Adrenal gland (tissue), 12 donors: ENCODE results near the gene ABHD17A. TPM values are rescaled to one million over a fixed set of nuclear protein-coding genes. Genes with fewer than 3 reads are reported as not detected.

Experiments used
- DNase-seq, 7 donors: peaks; one replicate each; pipeline ENCODE4 v3.0.0-alpha.2; 2019 to 2020
- H3K27ac ChIP-seq, 5 donors: fragments of 200-600 bp; sonication (generic) in 4 of 5; 1 replicate in 3 of 5; 2 replicates in 2 of 5; pipeline versions ENCODE4 v1.5.1 to v1.8.0; 2016 to 2020; ENCODE audit warnings: mild to moderate bottlenecking in 1 of 5
- H3K27me3 ChIP-seq: fragments of 200-600 bp; 2 replicates; pipeline ENCODE4 v1.8.0; 2021
- H3K36me3 ChIP-seq, 2 donors: fragments of 200-600 bp; replicated peaks in 1 of 2; 1 replicate in 1 of 2; 2 replicates in 1 of 2; pipeline versions ENCODE4 v1.5.1 to v1.8.0; 2018 to 2022
- H3K4me1 ChIP-seq, 2 donors: fragments of 200-600 bp; replicated peaks in 1 of 2; 1 replicate in 1 of 2; 2 replicates in 1 of 2; pipeline versions ENCODE4 v1.5.1 to v1.8.0; 2018 to 2021
- H3K4me3 ChIP-seq, 4 donors: fragments of 200-600 bp; sonication (generic) in 3 of 4; one replicate each; pipeline ENCODE4 v1.5.1; 2016 to 2018
- H3K9me3 ChIP-seq, 3 donors: fragments of 200-600 bp; sonication (generic) in 1 of 3; replicated peaks in 1 of 3; 1 replicate in 2 of 3; 2 replicates in 1 of 3; pipeline versions ENCODE4 v1.5.1 to v1.8.0; 2016 to 2021
- CTCF ChIP-seq, 6 experiments: fragments of 450-650 bp in 4 of 6; fragments of 200-600 bp in 2 of 6; sonication (generic) in 1 of 6; IDR thresholded peaks; 1 replicate in 5 of 6; 2 replicates in 1 of 6; pipeline versions ENCODE4 v1.5.1 to v1.8.0; 2016 to 2021; ENCODE audit warnings: antibody characterized with exemption in 6 of 6, mild to moderate bottlenecking in 2 of 6, moderate library complexity in 1 of 6
- POLR2A ChIP-seq, 2 donors: fragments of 450-650 bp; IDR thresholded peaks; one replicate each; pipeline ENCODE4 v1.6.1; 2017; ENCODE audit warnings: antibody characterized with exemption in 2 of 2, mild to moderate bottlenecking in 2 of 2, moderate library complexity in 1 of 2
- WGBS, 4 donors: extraction: QIAGEN DNeasy Blood & Tissue Kit in 2 of 4; methylation state at CpG; one replicate each; pipeline versions ENCODE4 v1.1.5 to v1.1.7; 2013 to 2017; 5-methylcytosine and 5-hydroxymethylcytosine counted together
- intact Hi-C, 2 donors: fragments of 100-400 bp; cut with DNase I; formaldehyde crosslinking; loops; one replicate each; pipeline versions ENCODE4 v1.14.1 to v1.15.0; 2022 to 2023
- polyA plus RNA-seq, 3 donors: library from polyadenylated mRNA; stranded (reverse); fragments of 200-250 nt in 2 of 3; fragments of 350-450 nt in 1 of 3; fragmentation: Illumina TruSeq in 1 of 3; extraction: RNeasy Lipid Tissue Mini Kit (QIAGEN cat#74804) in 1 of 3; gene quantifications; one replicate each; pipeline ENCODE4 v1.2.3, GENCODE V29; 2013 to 2014
- total RNA-seq, 9 donors: library from RNA; depleted of rRNA in 4 of 9; stranded (reverse); fragments of >200 nt in 4 of 9; fragments of 120-200 nt in 1 of 9; fragmentation: NEBNext Ultra II Directional in 1 of 9; extraction: Animal tissue kit (Norgen Biotek cat#: 25700) in 1 of 9; gene quantifications; one replicate each; pipeline versions ENCODE4 v1.1.0 to v1.2.4, GENCODE V29; 2013 to 2023
- donor health status: healthy with polysubstance abuse.
- donor health status: Bipolar disorder and iron deficiency.
- donor health status: DM: yes; HTN: yes; CAD: no.
- donor health status: DM: no; HTN: no; CAD: no.
- donor health status: DM: no; HTN: no; CAD: no.
- donor health status: DM: yes; HTN: yes; CAD: no.

Gene ABHD17A
- total and polyA plus RNA-seq, 12 donors: 2.5 to 235 (median 99.4) TPM

DNA sequence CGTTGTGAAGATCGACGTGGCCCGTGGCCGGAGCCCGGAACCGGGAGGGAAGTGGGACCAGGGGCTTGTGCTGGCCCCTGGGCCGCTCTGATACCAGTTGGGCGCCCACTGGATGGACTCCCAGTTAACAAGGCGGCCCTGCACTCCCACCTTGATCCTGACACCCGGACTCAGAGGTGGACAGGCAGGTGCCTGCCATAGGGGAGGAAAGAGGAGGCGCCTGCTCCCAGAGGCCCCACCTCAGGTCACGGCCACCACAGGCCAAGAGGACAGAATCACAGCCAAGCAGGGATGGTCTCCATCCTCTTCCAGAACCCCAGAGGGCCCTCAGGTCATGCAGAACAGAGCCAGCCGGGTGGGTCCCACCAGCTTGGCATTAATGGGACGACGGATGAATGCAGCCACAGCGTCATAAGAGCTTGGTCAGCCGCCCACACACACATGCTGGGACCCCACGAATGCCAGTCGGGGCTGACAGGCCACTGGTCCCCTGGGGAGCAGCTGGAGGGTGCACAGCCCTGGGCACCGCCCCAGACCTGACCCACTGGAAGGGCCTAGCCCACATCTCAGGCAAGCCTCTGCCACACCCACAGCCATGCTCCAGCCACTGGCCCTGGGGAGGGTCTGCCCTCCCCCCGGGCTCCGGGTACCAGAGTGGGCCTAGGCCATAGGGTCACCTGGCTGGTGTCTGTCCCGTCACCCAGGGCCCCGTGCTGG is 12.3 kb downstream of the ABHD17A start:
- Histone ChIP-seq H3K27ac (peak overlapping the region; percentile 78 to 99 (median 95)), H3K4me3 (peak overlapping the region in 2 of 4 donors; percentile 5 to 83), H3K9me3 (no peaks in the 10 kb centered on the region), H3K36me3 (no peaks in the 10 kb centered on the region), H3K27me3 (no peaks in the 10 kb centered on the region), H3K4me1 (peaks cover 46 to 52% of the 10 kb centered on the region in 2 donors)
- TF ChIP-seq POLR2A (IDR thresholded peaks at IDR 0.05): no peak
- no peak for TF ChIP-seq CTCF (IDR thresholded peaks at IDR 0.05)
- peak in 1 of 7 donors; percentile 32 for DNase-seq
- intact Hi-C loops: no loop called here
- WGBS, 4 donors: 75 to 88% (median 81%) methylated on average over 9 to 25 of the region's 25 CpGs

- DNase-seq: peak in 1 of 7 donors; percentile 24
- no peak for TF ChIP-seq CTCF (IDR thresholded peaks at IDR 0.05)
- TF ChIP-seq POLR2A (IDR thresholded peaks at IDR 0.05): no peak
- H3K27ac ChIP-seq: peak overlapping the region in 3 of 5 donors; percentile 41 to 47 (median 45)
- no peak overlapping the region for H3K4me3 ChIP-seq
- intact Hi-C loops: no loop called here
- H3K4me1 ChIP-seq: peaks cover 46 to 50% of the 10 kb centered on the region in 2 donors
- 74 to 100% (median 77%) methylated on average over 2 to 13 of the region's 13 CpGs; no CpG with 5 or more reads in 1 of the 4 donors for WGBS, 4 donors
- no peaks in the 10 kb centered on the region for H3K36me3 ChIP-seq
- H3K27me3 ChIP-seq: no peaks in the 10 kb centered on the region
- no peaks in the 10 kb centered on the region for H3K9me3 ChIP-seq
These were observed 13.7 kb downstream of the ABHD17A start for GRCh38 chr19:1871630-1872029.

- Histone ChIP-seq H3K27ac (peak overlapping the region in 3 of 5 donors; percentile 41 to 47 (median 45)), H3K9me3 (no peaks in the 10 kb centered on the region), H3K4me3 (no peak overlapping the region), H3K27me3 (no peaks in the 10 kb centered on the region), H3K36me3 (no peaks in the 10 kb centered on the region), H3K4me1 (peaks cover 43 to 46% of the 10 kb centered on the region in 2 donors)
- intact Hi-C loops: no loop called here
- WGBS, 4 donors: 53 to 70% (median 59%) methylated on average over 1 to 15 of the region's 15 CpGs
- TF ChIP-seq POLR2A (IDR thresholded peaks at IDR 0.05) (peak in 1 of 2 donors; percentile 9), CTCF (IDR thresholded peaks at IDR 0.05) (no peak)
- DNase-seq: peak in 4 of 7 donors; percentile 41 to 73 (median 60)
These were observed 14.1 kb downstream of the ABHD17A start for GRCh38 chr19:1871140-1871597.

DNA sequence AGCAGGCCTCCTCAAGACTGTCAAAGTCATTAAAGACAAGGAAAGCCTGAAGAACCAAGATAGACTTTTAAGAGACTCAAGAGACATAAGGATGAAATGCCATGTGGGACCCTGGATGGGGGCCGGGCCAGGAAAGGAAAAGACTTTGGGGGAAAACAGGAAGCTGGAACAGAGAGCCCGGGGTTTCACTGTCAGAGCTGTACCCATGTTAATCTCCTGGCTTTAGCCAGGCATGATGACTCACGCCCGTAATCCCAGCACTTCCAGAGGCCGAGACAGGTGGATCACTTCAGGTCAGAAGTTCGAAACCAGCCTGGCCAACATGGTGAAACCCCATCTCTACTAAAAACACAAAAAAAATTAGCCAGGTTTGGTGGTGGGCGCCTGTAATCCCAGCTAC is 16.3 kb downstream of the ABHD17A start:
- TF ChIP-seq CTCF (IDR thresholded peaks at IDR 0.05) (no peak), POLR2A (IDR thresholded peaks at IDR 0.05) (no peak)
- H3K36me3 ChIP-seq: no peaks in the 10 kb centered on the region
- intact Hi-C loops: loop anchor here in 1 of 2 donors (10.0 kb wide), 1 partner anchor 56 kb away; no protein-coding TSS in a partner anchor

More for the DNA sequence above, 16.3 kb downstream of the ABHD17A start:
- DNase-seq: no peak
- Histone ChIP-seq H3K4me3 (no peak overlapping the region), H3K9me3 (no peaks in the 10 kb centered on the region), H3K27ac (no peak overlapping the region), H3K4me1 (peaks cover 37 to 44% of the 10 kb centered on the region in 2 donors), H3K27me3 (no peaks in the 10 kb centered on the region)
- WGBS, 4 donors: 81 to 92% (median 87%) methylated on average over 7 of the region's 7 CpGs
